Activated CD8-positive, alpha-beta T cell treated with anti-CD3 and anti-CD28 coated beads, Interleukin-2, amount 10 ng/mL, durations not matched to agents 7 days and 5 days (primary cell): ENCODE measurements around the gene ACP1. TPM values are rescaled to one million over a fixed set of nuclear protein-coding genes. Genes with fewer than 3 reads are reported as not detected.

Experiments
- ATAC-seq: fragments of 150-1000 bp; cut with Tn5 transposase; one replicate; pipeline ENCODE4 v1.10.0; 2021; ENCODE audit warnings: moderate library complexity
- CTCF ChIA-PET: fragments of 350-600 bp; sonication (Branson Sonifier 250); formaldehyde crosslinking; loops from one replicate; lab custom pipeline; 2021; ENCODE audit warnings: antibody characterized with exemption; lab: Charles Lee
- POLR2A ChIA-PET: fragments of 350-600 bp; sonication (Branson Sonifier 250); formaldehyde crosslinking; loops from one replicate; lab custom pipeline; 2021; ENCODE audit warnings: antibody characterized with exemption; lab: Charles Lee
- DNase-seq: peaks from one replicate; pipeline ENCODE4 v3.0.0-alpha.2; 2020
- H3K27ac Mint-ChIP-seq: one replicate; pipeline ENCODE4 v1.8.0; 2021; ENCODE audit warnings: mild to moderate bottlenecking, mixed read lengths
- H3K27me3 Mint-ChIP-seq: one replicate; pipeline ENCODE4 v1.8.0; 2021; ENCODE audit warnings: low read depth, mixed read lengths
- H3K36me3 Mint-ChIP-seq: one replicate; pipeline ENCODE4 v1.8.0; 2021; ENCODE audit warnings: low read depth, mixed read lengths
- H3K4me1 Mint-ChIP-seq: one replicate; pipeline ENCODE4 v1.8.0; 2021; ENCODE audit warnings: low read depth, mixed read lengths
- H3K4me3 Mint-ChIP-seq: one replicate; pipeline ENCODE4 v1.8.0; 2021; ENCODE audit warnings: mild to moderate bottlenecking, mixed read lengths
- H3K9me3 Mint-ChIP-seq: one replicate; pipeline ENCODE4 v1.8.0; 2022; ENCODE audit warnings: mixed read lengths; ENCODE audit not compliant: insufficient read depth
- total RNA-seq, 2 experiments: library from RNA; stranded (reverse); gene quantifications; one replicate each; pipeline ENCODE4 v1.2.3, GENCODE V29; 2021

ACP1 gene
- total RNA-seq, 2 experiments from 2014 or later: 93.7 to 97.7 TPM

DNA sequence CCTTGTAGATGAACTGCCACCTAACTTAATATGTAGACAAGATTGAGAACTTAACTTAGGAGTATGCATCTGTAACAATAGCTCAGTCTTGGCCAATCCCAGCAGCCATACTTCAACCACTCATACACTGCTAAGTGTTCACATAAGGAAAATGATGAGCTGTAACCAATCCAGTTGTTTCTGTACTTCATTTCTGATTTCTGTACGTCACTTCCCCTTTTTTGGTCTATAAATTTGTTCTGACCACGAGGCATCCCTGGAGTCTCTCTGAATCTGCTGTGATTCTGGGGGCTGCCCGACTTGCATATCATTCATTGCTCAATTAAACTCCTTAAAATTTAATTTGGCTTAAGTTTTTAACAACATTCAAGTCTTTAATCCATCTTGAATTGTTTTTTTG is 7.3 kb upstream of the ACP1 start:
- Mint-ChIP-seq H3K9me3 (peaks cover 16% of the 10 kb centered on the region), H3K27me3 (no peaks in the 10 kb centered on the region), H3K27ac (no peak overlapping the region), H3K36me3 (peaks cover 13% of the 10 kb centered on the region), H3K4me3 (no peak overlapping the region), H3K4me1 (no peaks in the 10 kb centered on the region)
- ATAC-seq (no peak), DNase-seq (no peak)
- CTCF ChIA-PET: interaction anchor here (1.4 to 4.4 kb wide), 2 partner anchors 11 to 240 kb away, joined by 3 to 25 read pairs; no protein-coding TSS in a partner anchor
- POLR2A ChIA-PET: no interaction called here

DNA sequence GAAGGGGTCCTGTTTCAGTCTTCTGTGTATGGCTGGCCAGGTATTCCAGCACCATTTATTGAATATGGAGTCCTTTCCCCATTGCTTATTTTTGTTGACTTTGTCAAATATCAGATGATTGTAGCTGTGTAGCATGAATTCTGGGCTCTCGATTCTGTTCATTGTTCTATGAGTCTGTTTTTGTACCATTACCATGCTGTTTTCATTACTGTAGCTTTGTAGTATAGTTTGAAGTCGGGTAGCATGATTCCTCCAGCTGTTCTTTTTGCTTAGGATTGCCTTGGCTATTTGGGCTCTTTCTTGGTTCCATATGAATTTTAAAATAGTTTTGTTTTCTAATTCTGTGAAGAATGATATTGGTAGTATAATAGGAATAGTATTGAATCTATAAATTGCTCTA is 6.9 kb upstream of the ACP1 start:
- ChIA-PET CTCF (interaction anchor here (1.4 to 4.4 kb wide), 2 partner anchors 11 to 240 kb away, joined by 3 to 25 read pairs; no protein-coding TSS in a partner anchor), POLR2A (no interaction called here)
- Mint-ChIP-seq H3K36me3 (peaks cover 13% of the 10 kb centered on the region), H3K27ac (no peak overlapping the region), H3K27me3 (no peaks in the 10 kb centered on the region), H3K4me3 (no peak overlapping the region), H3K9me3 (peaks cover 16% of the 10 kb centered on the region), H3K4me1 (peaks cover 2% of the 10 kb centered on the region)
- ATAC-seq (no peak), DNase-seq (no peak)

DNA sequence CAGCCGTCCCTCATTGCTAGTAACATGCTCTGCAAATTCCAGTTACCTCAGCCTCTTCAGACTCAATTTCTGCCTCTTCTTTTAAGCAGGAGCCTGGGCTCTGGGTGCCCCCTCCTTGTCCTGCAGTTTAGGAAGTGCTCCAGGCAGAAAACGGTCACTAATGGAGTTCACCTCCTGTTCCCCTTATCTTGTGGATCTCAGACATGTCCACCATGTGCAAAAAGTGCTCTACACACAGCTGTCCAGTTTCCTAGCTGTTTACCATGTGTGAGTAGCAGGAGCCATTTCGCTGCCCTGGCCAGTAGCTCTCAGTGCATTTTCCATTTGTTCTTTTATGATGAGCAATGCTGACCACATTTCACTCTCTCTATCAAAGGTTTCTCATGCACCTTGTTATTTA is 5.8 kb upstream of the ACP1 start:
- peaks cover 13% of the 10 kb centered on the region for H3K36me3 Mint-ChIP-seq

DNA sequence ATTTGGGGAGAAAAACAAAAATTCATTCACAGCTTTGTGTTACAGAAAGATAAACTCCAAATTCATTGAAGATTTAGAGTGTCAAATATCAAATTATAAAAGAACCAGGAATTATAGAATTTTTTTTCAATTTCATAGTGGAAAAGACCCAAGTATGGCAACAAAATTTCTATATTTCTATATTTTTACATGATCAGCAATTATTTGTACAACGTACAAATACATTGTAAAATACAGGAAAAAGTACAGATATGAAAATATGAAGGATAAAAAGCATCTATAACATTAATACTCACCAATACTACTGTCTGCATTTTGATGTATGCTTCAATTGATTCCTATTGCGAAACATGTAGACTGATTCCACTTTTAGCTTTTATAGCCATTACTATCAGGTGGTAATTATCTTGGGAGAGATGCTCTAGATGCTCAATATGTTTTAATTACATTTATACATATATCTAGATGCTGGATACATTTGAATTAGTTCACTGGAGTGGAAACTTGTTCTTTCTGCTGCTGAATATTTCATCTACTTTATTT is 4.9 kb upstream of the ACP1 start:
- ChIA-PET POLR2A (no interaction called here), CTCF (interaction anchor here (3.1 kb wide), 1 partner anchor 13 kb away, joined by 13 read pairs; no protein-coding TSS in a partner anchor)
- no peak overlapping the region for H3K4me3 Mint-ChIP-seq
- ATAC-seq (no peak), DNase-seq (no peak)
- H3K27me3 Mint-ChIP-seq: no peaks in the 10 kb centered on the region
- H3K27ac Mint-ChIP-seq: no peak overlapping the region
- peaks cover 16% of the 10 kb centered on the region for H3K9me3 Mint-ChIP-seq
- H3K36me3 Mint-ChIP-seq: peaks cover 13% of the 10 kb centered on the region
- peaks cover 5% of the 10 kb centered on the region for H3K4me1 Mint-ChIP-seq

More for the DNA sequence above, 5.8 kb upstream of the ACP1 start:
- peaks cover 16% of the 10 kb centered on the region for H3K9me3 Mint-ChIP-seq
- CTCF ChIA-PET: interaction anchor here (4.4 kb wide), 1 partner anchor 12 kb away, joined by 25 read pairs; no protein-coding TSS in a partner anchor
- ATAC-seq: no peak
- H3K27ac Mint-ChIP-seq: no peak overlapping the region
- H3K4me3 Mint-ChIP-seq: no peak overlapping the region
- POLR2A ChIA-PET: no interaction called here
- no peak for DNase-seq
- peaks cover 5% of the 10 kb centered on the region for H3K4me1 Mint-ChIP-seq
- H3K27me3 Mint-ChIP-seq: no peaks in the 10 kb centered on the region

DNA sequence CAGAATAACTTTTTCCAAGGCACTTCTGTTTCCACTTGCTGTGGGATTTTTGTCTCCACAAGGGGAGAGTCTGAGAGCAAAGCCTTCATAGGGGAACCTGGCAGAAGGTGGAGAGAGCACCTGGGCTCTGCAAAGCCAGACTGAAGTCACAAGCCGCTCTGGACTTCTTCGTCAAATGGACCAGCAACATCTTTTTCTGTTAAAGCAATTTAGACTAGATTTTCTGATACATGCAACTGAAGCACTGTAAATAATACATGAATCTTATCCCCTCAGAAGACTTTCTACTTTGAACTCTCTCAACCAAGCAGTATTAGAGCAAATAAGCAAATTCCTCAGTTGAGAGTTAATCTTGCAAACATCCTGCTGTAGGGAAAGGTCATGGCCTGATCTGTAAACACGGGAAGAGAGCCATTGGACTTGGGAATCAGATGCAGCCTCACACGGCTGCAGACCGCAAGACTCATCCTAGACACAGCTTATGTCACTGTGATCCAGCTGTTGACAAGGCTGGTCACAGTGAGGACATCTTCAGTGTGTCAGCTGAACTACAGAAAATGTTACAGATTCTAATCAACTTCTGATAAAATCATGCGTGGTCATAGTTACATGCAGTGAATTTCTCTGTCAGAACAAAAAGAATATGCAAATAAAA is 4.1 kb upstream of the ACP1 start:
- Mint-ChIP-seq H3K36me3 (peaks cover 14% of the 10 kb centered on the region), H3K27me3 (no peaks in the 10 kb centered on the region), H3K9me3 (peaks cover 16% of the 10 kb centered on the region), H3K4me1 (peaks cover 7% of the 10 kb centered on the region), H3K27ac (no peak overlapping the region), H3K4me3 (no peak overlapping the region)
- ATAC-seq: no peak
- CTCF ChIA-PET: interaction anchor here (1.2 to 3.1 kb wide), 3 partner anchors 10 to 14 kb away, joined by 3 to 13 read pairs (median 3); no protein-coding TSS in a partner anchor
- no peak for DNase-seq
- POLR2A ChIA-PET: no interaction called here

DNA sequence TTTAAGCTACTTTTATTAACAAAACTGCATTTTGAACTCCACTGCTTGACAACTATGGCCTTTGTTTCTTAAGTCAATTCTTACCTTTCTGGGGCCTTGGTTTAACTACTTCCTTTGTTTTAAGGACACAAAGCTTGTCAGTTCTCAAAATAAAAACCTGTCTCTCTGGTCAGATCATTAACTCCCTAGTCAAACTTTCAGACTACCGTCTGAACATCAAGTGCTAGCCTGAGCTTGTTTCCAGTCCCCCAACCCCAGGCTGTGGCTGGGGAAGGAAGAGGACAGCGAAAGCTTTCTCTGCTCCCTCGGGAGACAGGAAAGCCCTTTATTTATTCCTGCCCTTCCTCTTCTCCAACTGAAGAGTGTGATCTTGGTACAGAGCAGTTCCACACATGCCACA is 2.6 kb upstream of the ACP1 start:
- Mint-ChIP-seq H3K27ac (no peak overlapping the region), H3K9me3 (peaks cover 16% of the 10 kb centered on the region), H3K27me3 (no peaks in the 10 kb centered on the region), H3K4me3 (no peak overlapping the region), H3K4me1 (peaks cover 20% of the 10 kb centered on the region), H3K36me3 (peaks cover 19% of the 10 kb centered on the region)
- ATAC-seq (no peak), DNase-seq (no peak)
- ChIA-PET POLR2A (no interaction called here), CTCF (interaction anchor here (1.0 to 3.1 kb wide), 4 partner anchors 8 to 48 kb away, joined by 3 to 13 read pairs (median 3); no protein-coding TSS in a partner anchor)

DNA sequence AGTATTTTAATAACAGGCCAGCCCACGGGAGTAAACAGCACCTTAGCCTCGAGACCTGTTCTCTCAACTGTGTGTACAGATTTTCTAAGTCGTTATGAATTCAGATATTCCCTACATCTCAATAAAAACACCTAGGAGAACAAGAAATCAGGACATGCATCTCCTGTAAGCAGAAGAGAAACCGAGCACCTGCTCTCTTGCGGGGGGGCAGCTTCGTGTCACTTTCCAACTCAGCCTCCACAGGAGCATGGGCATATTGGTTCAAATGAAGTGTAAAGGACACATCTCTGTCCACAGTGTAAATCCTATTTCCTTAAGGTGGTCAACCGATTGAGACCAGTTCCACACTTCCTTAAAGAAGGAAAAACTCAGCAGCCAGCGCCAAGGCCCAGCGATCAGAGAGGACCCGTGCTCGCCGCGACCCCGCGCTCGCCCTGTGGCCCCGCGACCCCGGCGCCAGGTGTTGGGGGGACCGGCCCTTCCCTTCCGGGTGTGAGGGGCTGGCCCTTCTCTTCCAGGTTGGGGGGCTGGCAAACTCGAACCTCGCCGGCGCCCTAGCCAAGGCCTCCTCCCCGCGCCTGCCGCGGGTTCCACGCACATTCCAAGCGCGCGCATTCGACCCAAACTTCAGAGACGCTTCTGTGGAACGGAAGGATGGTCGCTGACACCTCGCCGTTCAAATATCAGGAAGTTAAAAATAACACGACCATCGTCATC is 1.6 kb upstream of the ACP1 start:
- Mint-ChIP-seq H3K27ac (no peak overlapping the region), H3K4me3 (peak overlapping the region; percentile 92), H3K36me3 (peaks cover 21% of the 10 kb centered on the region), H3K9me3 (peaks cover 6% of the 10 kb centered on the region), H3K27me3 (no peaks in the 10 kb centered on the region), H3K4me1 (peaks cover 28% of the 10 kb centered on the region)
- POLR2A ChIA-PET: interaction anchor here (1.1 kb wide), 1 partner anchor 50 kb away, joined by 3 read pairs; no protein-coding TSS in a partner anchor
- ATAC-seq (no peak), DNase-seq (no peak)
- CTCF ChIA-PET: interaction anchor here (2.1 to 3.1 kb wide), 2 partner anchors 11 to 16 kb away, joined by 4 to 13 read pairs; no protein-coding TSS in a partner anchor

DNA sequence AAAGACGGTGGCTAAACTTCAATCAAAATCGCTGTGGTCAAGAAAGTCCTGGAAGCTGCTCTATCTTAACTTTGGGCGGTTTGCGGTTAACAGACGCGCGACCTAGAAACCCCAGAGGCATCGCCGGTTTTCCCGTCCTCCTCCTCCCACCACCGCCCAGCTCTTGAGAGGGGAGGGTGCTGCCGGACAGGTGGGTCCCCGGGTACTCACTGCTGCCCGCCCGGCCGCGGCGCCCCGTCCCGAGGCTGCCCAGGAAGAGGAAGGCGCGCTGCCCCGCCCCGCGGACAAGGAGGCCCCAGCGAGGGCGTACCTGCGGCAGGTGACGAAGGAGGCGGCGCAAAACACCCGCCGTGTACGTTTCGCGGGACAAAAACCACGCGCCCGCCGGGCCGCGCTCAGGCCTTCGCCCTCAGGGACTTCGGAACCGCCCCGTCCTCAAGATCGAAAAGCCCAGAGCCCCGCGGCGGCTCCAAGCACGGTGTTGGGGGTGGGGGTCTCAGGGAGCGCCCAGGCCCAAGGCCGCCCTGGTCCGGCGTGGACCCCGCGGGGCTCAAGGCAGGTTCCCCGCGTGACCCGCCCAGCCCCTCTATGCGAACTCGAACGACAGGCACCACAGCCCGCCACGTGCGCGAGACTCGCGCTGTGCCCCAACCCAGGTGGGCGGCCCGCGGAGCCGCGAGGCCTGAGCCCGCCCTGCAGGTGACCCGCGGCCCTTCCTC is 814 bp upstream of the ACP1 start, which contains the start of gene SH3YL1:
Gene SH3YL1 (minus strand): TSS at position 259 of the 719 bp plus-strand sequence. CDS start 48 bp downstream, at position 211.
- peaks cover 34% of the 10 kb centered on the region for H3K4me1 Mint-ChIP-seq
- POLR2A ChIA-PET: interaction anchor here (1.1 kb wide), 1 partner anchor 50 kb away, joined by 3 read pairs; no protein-coding TSS in a partner anchor

DNA sequence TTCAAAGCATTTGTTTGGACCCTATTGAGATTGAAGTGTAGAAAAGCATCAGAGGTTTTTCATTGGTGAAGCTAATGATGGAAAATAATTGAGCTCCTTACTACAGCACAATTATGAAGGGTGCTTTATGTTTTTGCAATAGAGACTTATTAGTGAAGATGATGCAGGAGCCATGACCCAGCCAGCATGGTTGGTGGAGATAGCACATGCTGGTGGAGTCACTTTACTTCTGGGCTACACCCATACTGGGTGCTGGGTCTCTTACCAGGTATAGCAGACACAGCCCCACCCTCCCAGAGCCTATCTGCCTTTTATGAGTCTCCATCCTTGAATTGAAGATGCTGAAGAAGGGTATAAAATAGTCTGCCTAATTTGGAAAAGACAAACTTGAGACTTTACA is 3.6 kb downstream of the ACP1 start:
- DNase-seq: no peak
- peaks cover 45% of the 10 kb centered on the region for H3K4me1 Mint-ChIP-seq
- ChIA-PET CTCF (no interaction called here), POLR2A (no interaction called here)
- no peak overlapping the region for H3K4me3 Mint-ChIP-seq
- no peak overlapping the region for H3K27ac Mint-ChIP-seq
- H3K27me3 Mint-ChIP-seq: no peaks in the 10 kb centered on the region
- H3K36me3 Mint-ChIP-seq: peaks cover 28% of the 10 kb centered on the region
- ATAC-seq: no peak
- no peaks in the 10 kb centered on the region for H3K9me3 Mint-ChIP-seq

More for the DNA sequence above, 814 bp upstream of the ACP1 start, which contains the start of gene SH3YL1:
- Mint-ChIP-seq H3K4me3 (peak within 1 kb of the TSS; percentile 92), H3K27me3 (no peaks in the 10 kb centered on the region), H3K27ac (peak within 1 kb of the TSS; percentile 95), H3K36me3 (peaks cover 14% of the 10 kb centered on the region), H3K9me3 (no peaks in the 10 kb centered on the region)
- DNase-seq (peak; percentile 64), ATAC-seq (peak; percentile 47)
- CTCF ChIA-PET: interaction anchor here (2.1 kb wide), 1 partner anchor 10 kb away, joined by 4 read pairs; no protein-coding TSS in a partner anchor

DNA sequence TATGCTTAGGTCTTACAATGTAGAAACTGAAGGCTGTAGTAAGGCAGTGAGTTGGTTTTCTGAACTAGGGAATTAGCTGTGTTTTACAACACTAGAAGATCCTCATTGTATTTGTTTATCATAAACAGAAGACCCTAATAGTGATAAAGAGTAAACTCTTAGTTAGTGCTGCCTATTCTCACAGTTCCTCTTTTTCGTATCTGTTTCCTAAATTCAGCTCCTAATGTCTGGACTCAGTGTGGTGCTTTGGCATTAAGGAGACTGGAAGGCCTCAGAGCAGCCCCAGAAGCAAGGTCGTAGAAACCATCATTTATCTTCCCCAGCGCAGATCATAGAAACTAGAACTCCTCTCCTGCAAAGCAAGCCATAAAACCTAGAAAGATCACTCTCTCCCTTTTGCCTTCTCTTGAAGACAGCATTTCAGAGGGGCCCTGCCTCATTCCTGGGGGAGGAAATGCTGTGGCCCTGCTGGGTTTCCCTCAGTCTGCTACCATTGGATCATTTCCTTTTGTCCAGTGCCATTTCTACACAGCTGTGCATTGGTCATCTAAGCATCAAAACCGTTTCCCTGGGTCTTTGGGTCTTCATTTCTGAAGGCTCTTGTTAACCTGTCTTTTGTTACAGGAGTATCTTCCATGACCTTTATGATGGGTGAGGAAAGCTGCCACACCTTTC is 4.7 kb downstream of the ACP1 start:
- peaks cover 32% of the 10 kb centered on the region for H3K36me3 Mint-ChIP-seq
- no peak overlapping the region for H3K27ac Mint-ChIP-seq
- peaks cover 43% of the 10 kb centered on the region for H3K4me1 Mint-ChIP-seq
- ChIA-PET POLR2A (no interaction called here), CTCF (no interaction called here)
- no peak for ATAC-seq
- DNase-seq: no peak
- no peak overlapping the region for H3K4me3 Mint-ChIP-seq
- no peaks in the 10 kb centered on the region for H3K9me3 Mint-ChIP-seq
- no peaks in the 10 kb centered on the region for H3K27me3 Mint-ChIP-seq
